Osteoblast (primary cell): ENCODE data around the gene SDHB. TPM values are rescaled to one million over a fixed set of nuclear protein-coding genes. Genes with fewer than 3 reads are reported as not detected.

ENCODE experiments used
- DNase-seq: peaks from one replicate; pipeline ENCODE4 v3.0.0; 2011; ENCODE audit warnings: low spot score, mixed read lengths; ENCODE audit not compliant: insufficient read length; ENCODE audit errors: missing footprints
- H2AFZ ChIP-seq: 2 replicates; pipeline ENCODE4 v1.6.0; 2011; ENCODE audit warnings: mild to moderate bottlenecking, low read length
- H3K27ac ChIP-seq: 2 replicates; pipeline ENCODE4 v1.5.1; 2011; ENCODE audit warnings: mild to moderate bottlenecking, low read depth, low read length, moderate library complexity
- H3K27me3 ChIP-seq: 2 replicates; pipeline ENCODE4 v1.6.0; 2012; ENCODE audit warnings: mild to moderate bottlenecking, control low read depth, inconsistent platforms, low read length, moderate library complexity; ENCODE audit not compliant: insufficient read depth
- H3K36me3 ChIP-seq: 2 replicates; pipeline ENCODE4 v1.5.1; 2011; ENCODE audit warnings: mild to moderate bottlenecking, low read length, control low read depth, moderate library complexity; ENCODE audit not compliant: insufficient read depth
- H3K4me1 ChIP-seq: 2 replicates; pipeline ENCODE4 v1.5.1; 2011; ENCODE audit warnings: mild to moderate bottlenecking, low read length, control low read depth, moderate library complexity; ENCODE audit not compliant: insufficient read depth
- H3K4me2 ChIP-seq: 2 replicates; pipeline ENCODE4 v1.6.0; 2011; ENCODE audit warnings: mild to moderate bottlenecking, low read length; ENCODE audit not compliant: insufficient read depth
- H3K4me3 ChIP-seq: fragments of 200-600 bp; sonication (generic); 3 replicates; pipeline ENCODE4 v1.5.1; 2012; ENCODE audit warnings: mild to moderate bottlenecking, low read length, inconsistent platforms; ENCODE audit not compliant: insufficient read depth
- H3K79me2 ChIP-seq: 2 replicates; pipeline ENCODE4 v1.6.0; 2012; ENCODE audit warnings: mild to moderate bottlenecking, low read length, control low read depth, inconsistent platforms; ENCODE audit not compliant: insufficient read depth
- H3K9me3 ChIP-seq: 2 replicates; pipeline ENCODE4 v1.5.1; 2011; ENCODE audit warnings: low read depth, low read length, control low read depth
- H4K20me1 ChIP-seq: 2 replicates; pipeline ENCODE4 v1.6.0; 2012; ENCODE audit warnings: mild to moderate bottlenecking, low read length, control low read depth; ENCODE audit not compliant: insufficient read depth
- total RNA-seq: library from RNA; depleted of rRNA; stranded (reverse); fragments of >200 nt; gene quantifications from 2 replicates; pipeline ENCODE4 v1.2.3, GENCODE V29; 2012
- TF ChIP-seq, protein P1 (sequence below): IDR thresholded peaks from 2 replicates; pipeline ENCODE4 v1.5.1; 2011; ENCODE audit warnings: mild to moderate bottlenecking, low read depth, low read length, moderate library complexity; ENCODE audit errors: extremely low read depth

SDHB gene
- total RNA-seq, 1 donor = 87.6 TPM

DNA sequence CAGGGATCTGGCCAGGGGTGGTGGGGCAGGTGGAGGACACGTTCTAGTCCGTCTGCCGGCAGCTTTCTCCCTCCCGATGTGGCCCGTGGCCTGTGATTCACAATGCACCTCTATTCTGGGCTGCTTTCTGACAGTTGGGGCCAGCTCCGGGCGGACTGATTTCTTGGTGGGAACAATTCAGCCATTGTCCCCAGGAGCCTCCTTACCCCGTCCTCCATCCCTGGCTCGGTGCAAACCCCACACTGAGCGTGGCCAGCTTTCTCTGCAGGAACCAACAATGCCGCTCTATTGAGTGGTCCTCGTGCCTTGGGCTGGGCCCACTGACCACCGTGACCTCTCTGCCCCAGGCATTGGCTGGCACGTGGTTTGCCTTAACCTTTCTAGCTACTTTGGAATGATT is 35.7 kb upstream of the SDHB start:
- DNase-seq = peak; percentile 50
- H3K27me3 ChIP-seq = peaks cover 12% of the 10 kb centered on the region
- H3K4me1 ChIP-seq = no peaks in the 10 kb centered on the region
- TF ChIP-seq, protein P1, sequence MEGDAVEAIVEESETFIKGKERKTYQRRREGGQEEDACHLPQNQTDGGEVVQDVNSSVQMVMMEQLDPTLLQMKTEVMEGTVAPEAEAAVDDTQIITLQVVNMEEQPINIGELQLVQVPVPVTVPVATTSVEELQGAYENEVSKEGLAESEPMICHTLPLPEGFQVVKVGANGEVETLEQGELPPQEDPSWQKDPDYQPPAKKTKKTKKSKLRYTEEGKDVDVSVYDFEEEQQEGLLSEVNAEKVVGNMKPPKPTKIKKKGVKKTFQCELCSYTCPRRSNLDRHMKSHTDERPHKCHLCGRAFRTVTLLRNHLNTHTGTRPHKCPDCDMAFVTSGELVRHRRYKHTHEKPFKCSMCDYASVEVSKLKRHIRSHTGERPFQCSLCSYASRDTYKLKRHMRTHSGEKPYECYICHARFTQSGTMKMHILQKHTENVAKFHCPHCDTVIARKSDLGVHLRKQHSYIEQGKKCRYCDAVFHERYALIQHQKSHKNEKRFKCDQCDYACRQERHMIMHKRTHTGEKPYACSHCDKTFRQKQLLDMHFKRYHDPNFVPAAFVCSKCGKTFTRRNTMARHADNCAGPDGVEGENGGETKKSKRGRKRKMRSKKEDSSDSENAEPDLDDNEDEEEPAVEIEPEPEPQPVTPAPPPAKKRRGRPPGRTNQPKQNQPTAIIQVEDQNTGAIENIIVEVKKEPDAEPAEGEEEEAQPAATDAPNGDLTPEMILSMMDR = no peak
- H2AFZ ChIP-seq = no peak overlapping the region
- no peaks in the 10 kb centered on the region for H3K79me2 ChIP-seq
- H3K4me3 ChIP-seq = no peak overlapping the region
- H3K36me3 ChIP-seq = no peaks in the 10 kb centered on the region
- H3K27ac ChIP-seq = no peak overlapping the region
- H3K9me3 ChIP-seq = no peaks in the 10 kb centered on the region
- no peaks in the 10 kb centered on the region for H4K20me1 ChIP-seq
- H3K4me2 ChIP-seq = no peak overlapping the region

DNA sequence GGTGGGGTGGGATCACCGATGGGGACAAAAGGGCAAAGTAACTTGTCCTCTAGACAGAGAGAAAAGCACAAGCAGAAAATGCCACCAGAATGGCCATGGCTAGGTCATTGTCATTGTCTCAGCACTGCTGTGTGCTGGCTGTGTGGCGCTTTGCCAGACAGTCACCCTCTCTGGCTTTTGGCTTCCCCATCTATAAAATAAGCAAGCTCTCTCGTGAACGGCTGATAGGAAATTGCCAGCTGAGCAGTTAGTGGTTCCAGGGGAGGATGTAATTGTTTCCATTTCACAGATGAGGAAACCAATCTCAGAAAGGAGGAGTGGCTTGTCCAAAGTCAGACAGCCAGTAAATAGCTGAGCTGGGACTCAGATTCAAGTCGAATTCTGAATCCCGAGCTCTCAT is 32.9 kb upstream of the SDHB start:
- TF ChIP-seq, protein P1 = no peak
- no peaks in the 10 kb centered on the region for H3K79me2 ChIP-seq
- H3K4me3 ChIP-seq = no peak overlapping the region
- peak; percentile 25 for DNase-seq
- no peak overlapping the region for H3K27ac ChIP-seq
- H2AFZ ChIP-seq = no peak overlapping the region
- no peaks in the 10 kb centered on the region for H3K9me3 ChIP-seq
- H3K36me3 ChIP-seq = no peaks in the 10 kb centered on the region
- peaks cover 15% of the 10 kb centered on the region for H3K27me3 ChIP-seq
- no peaks in the 10 kb centered on the region for H4K20me1 ChIP-seq
- H3K4me1 ChIP-seq = no peaks in the 10 kb centered on the region
- H3K4me2 ChIP-seq = no peak overlapping the region

DNA sequence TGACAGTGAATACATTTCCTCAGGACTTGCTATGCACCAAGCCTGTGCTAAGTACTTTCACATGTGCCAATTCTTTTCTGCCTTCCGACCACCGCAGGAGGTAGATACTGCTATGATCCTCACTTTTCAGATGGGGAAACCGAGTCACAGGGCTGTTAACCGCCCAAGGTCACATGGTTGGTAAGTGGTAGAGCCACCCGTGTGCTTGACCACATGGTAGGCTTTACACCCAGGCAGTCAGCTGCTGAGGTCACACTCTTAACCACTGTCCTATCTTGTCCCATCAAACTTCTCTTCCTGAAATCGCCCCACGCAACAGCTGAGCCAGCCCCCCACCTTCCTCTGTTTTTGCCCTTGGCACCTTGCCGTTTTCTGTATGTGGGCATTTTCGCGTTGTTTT is 31.0 kb upstream of the SDHB start:
- TF ChIP-seq, protein P1 = no peak
- no peaks in the 10 kb centered on the region for H3K79me2 ChIP-seq
- no peak overlapping the region for H2AFZ ChIP-seq
- H3K36me3 ChIP-seq = no peaks in the 10 kb centered on the region
- no peak overlapping the region for H3K4me2 ChIP-seq
- peaks cover 15% of the 10 kb centered on the region for H3K27me3 ChIP-seq
- H4K20me1 ChIP-seq = no peaks in the 10 kb centered on the region
- no peaks in the 10 kb centered on the region for H3K9me3 ChIP-seq
- H3K4me1 ChIP-seq = no peaks in the 10 kb centered on the region
- no peak overlapping the region for H3K27ac ChIP-seq
- peak; percentile 36 for DNase-seq
- no peak overlapping the region for H3K4me3 ChIP-seq

DNA sequence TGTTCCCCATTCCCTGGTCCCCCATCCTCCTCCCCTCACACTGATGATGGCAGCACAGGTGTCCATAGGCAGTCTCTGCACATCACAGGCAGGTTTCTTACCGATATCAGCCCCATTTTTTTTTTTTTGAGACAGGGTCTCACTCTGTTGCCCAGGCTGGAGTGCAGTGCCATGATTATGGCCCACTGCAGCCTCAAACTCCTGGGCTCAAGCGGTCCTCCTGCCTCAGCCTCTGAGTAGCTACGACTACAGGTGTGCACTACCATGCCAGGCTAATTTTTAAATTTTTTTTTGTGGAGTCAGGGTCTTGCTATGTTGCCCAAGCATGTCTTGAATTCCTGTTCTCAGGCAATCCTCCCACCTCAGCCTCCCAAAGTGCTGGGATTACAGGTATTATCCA is 28.9 kb upstream of the SDHB start:
- no peak overlapping the region for H3K27ac ChIP-seq
- no peaks in the 10 kb centered on the region for H3K4me1 ChIP-seq
- no peak overlapping the region for H3K4me3 ChIP-seq
- H3K79me2 ChIP-seq = no peaks in the 10 kb centered on the region
- TF ChIP-seq, protein P1 = no peak
- no peaks in the 10 kb centered on the region for H3K9me3 ChIP-seq
- H3K36me3 ChIP-seq = no peaks in the 10 kb centered on the region
- no peaks in the 10 kb centered on the region for H4K20me1 ChIP-seq
- peaks cover 6% of the 10 kb centered on the region for H3K27me3 ChIP-seq
- no peak overlapping the region for H3K4me2 ChIP-seq
- no peak overlapping the region for H2AFZ ChIP-seq
- no peak for DNase-seq
